Muscle layer of colon (tissue), 2 donors: ENCODE results near the gene PLXNA2.

ENCODE experiments used
- H3K27ac ChIP-seq: one replicate; pipeline ENCODE4 v1.7.0; 2013; ENCODE audit warnings: low read depth, mild to moderate bottlenecking, low read length, moderate library complexity
- H3K27me3 ChIP-seq, 2 donors: one replicate each; pipeline ENCODE4 v1.7.0; 2013; ENCODE audit warnings: low read length in 2 of 2, mild to moderate bottlenecking in 2 of 2; ENCODE audit not compliant: insufficient read depth in 2 of 2, control insufficient read depth in 1 of 2
- H3K36me3 ChIP-seq: one replicate; pipeline ENCODE4 v1.7.0; 2013; ENCODE audit warnings: mild to moderate bottlenecking, low read length; ENCODE audit not compliant: insufficient read depth
- H3K4me1 ChIP-seq: one replicate; pipeline ENCODE4 v1.7.0; 2013; ENCODE audit warnings: mild to moderate bottlenecking, low read length; ENCODE audit not compliant: insufficient read depth
- H3K4me3 ChIP-seq, 2 donors: one replicate each; pipeline ENCODE4 v1.7.0; 2013; ENCODE audit warnings: low read length in 2 of 2, low read depth in 1 of 2, mild to moderate bottlenecking in 1 of 2, moderate library complexity in 1 of 2
- H3K9ac ChIP-seq: one replicate; pipeline ENCODE4 v1.7.0; 2013; ENCODE audit warnings: low read length
- H3K9me3 ChIP-seq: one replicate; pipeline ENCODE4 v1.7.0; 2013; ENCODE audit warnings: mild to moderate bottlenecking, low read length
- donor health status: abdominal sarcoma.
- donor health status: Adenocarcinoma of cecum.

PLXNA2 gene

DNA sequence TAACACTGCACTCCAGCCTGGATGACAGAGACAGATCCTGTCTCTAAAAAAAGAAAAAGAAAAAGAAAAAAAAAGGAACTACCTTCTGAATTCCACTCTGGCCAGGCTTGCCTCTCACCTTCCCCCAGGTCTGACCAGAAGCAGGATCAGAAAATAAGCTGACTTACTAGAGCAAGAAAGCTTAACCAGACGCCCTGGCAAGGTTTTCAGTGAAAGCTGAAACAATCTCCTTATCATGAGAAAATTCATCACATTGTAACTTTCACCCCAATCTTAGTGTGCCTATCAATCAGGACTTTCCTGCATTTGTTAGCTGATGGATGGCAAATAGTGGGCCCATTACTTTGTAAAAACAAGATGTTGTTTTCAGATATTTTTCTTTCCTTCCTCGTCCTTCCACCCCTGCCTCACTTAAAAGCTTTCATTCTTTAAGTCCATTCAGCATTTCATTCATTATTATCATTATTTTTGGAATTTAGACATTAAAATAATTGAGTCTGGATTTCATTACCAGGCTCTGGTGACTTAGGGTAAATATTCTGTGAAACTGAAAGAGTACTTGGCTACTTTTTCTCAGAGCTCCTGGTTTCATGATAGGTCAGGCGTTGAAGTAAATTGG, 236.8 kb downstream of the PLXNA2 start:
- Histone ChIP-seq H3K27me3 (no peaks in the 10 kb centered on the region), H3K36me3 (no peaks in the 10 kb centered on the region), H3K4me3 (no peak overlapping the region), H3K4me1 (no peaks in the 10 kb centered on the region), H3K9ac (no peak overlapping the region), H3K27ac (no peak overlapping the region), H3K9me3 (no peaks in the 10 kb centered on the region)

DNA sequence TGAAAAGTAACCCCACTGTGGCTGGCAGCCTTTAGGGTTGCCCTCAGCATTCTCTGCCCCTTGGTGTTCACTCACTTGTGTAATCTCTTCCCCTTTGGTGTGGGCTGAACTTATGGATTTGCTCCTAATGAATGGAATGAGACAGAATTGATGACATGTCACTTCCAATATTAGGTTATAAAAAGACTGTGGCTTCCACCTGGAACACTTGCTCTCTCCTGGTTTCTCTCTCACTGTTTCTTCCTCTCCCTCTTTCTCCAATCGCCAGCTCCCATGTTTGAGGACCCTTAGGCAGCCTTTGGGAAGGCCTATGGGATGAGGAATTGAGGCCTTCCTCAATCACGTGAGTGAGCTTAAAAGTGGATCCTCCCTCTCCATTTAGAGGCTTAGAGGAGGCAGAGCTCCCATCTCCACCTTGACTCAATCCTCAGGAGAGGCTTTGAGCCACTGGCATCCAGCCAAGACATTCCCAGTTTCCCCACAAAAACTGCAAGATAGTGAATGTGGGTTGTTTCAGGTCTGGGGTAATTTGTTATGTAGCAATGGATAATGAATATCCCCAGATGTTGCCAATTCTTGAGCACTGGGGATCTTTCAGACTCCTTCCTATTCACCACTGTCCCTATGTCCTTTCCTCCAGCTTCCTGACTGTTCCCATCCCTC, 237.8 kb downstream of the PLXNA2 start:
- Histone ChIP-seq H3K4me1 (no peaks in the 10 kb centered on the region), H3K27ac (no peak overlapping the region), H3K9me3 (no peaks in the 10 kb centered on the region), H3K27me3 (no peaks in the 10 kb centered on the region), H3K36me3 (no peaks in the 10 kb centered on the region), H3K9ac (no peak overlapping the region), H3K4me3 (no peak overlapping the region)

GRCh38 chr1:208004851-208005250, 239.3 kb downstream of the PLXNA2 start:
- H3K27me3 ChIP-seq, result no peaks in the 10 kb centered on the region
- no peak overlapping the region for H3K4me3 ChIP-seq
- H3K27ac ChIP-seq, result no peak overlapping the region
- H3K9me3 ChIP-seq, result no peaks in the 10 kb centered on the region
- no peaks in the 10 kb centered on the region for H3K4me1 ChIP-seq
- no peaks in the 10 kb centered on the region for H3K36me3 ChIP-seq
- H3K9ac ChIP-seq, result no peak overlapping the region

DNA sequence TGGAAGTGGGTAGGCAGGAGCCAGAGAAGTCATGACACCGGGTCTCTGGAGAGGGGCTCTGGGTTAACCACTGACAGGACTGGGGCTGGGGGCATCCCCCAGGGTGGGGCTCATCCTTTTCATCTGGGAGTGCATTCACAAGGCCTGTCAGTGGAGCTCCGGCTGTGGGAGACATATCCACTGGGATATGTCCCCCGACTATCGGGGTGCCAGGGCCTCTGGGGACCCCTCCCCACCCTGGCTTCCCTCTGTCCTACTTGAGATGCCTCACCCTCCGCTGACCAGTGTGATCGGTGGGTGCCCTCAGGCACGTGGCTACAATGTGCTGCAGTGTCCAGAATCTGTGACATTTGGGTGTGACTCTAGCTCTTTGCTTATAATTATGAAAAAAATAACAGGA, 240.9 kb downstream of the PLXNA2 start:
- H3K36me3 ChIP-seq, result no peaks in the 10 kb centered on the region
- no peak overlapping the region for H3K9ac ChIP-seq
- H3K4me1 ChIP-seq, result no peaks in the 10 kb centered on the region
- no peak overlapping the region for H3K4me3 ChIP-seq
- no peak overlapping the region for H3K27ac ChIP-seq
- H3K9me3 ChIP-seq, result no peaks in the 10 kb centered on the region
- H3K27me3 ChIP-seq, result no peaks in the 10 kb centered on the region

GRCh38 chr1:208002672-208003071, 241.5 kb downstream of the PLXNA2 start:
- no peak overlapping the region for H3K4me3 ChIP-seq
- H3K9ac ChIP-seq, result no peak overlapping the region
- H3K27me3 ChIP-seq, result no peaks in the 10 kb centered on the region
- H3K4me1 ChIP-seq, result no peaks in the 10 kb centered on the region
- no peak overlapping the region for H3K27ac ChIP-seq
- H3K36me3 ChIP-seq, result no peaks in the 10 kb centered on the region
- H3K9me3 ChIP-seq, result no peaks in the 10 kb centered on the region

GRCh38 chr1:208002078-208002477, 242.1 kb downstream of the PLXNA2 start:
- H3K27me3 ChIP-seq, result no peaks in the 10 kb centered on the region
- no peaks in the 10 kb centered on the region for H3K4me1 ChIP-seq
- no peak overlapping the region for H3K9ac ChIP-seq
- no peaks in the 10 kb centered on the region for H3K36me3 ChIP-seq
- H3K27ac ChIP-seq, result no peak overlapping the region
- no peak overlapping the region for H3K4me3 ChIP-seq
- no peaks in the 10 kb centered on the region for H3K9me3 ChIP-seq

- H3K9ac ChIP-seq, result no peak overlapping the region
- H3K36me3 ChIP-seq, result no peaks in the 10 kb centered on the region
- H3K9me3 ChIP-seq, result no peaks in the 10 kb centered on the region
- H3K4me3 ChIP-seq, result no peak overlapping the region
- H3K27me3 ChIP-seq, result no peaks in the 10 kb centered on the region
- H3K4me1 ChIP-seq, result no peaks in the 10 kb centered on the region
- H3K27ac ChIP-seq, result no peak overlapping the region
Measured at GRCh38 chr1:208000504-208000903, 243.7 kb downstream of the PLXNA2 start.

DNA sequence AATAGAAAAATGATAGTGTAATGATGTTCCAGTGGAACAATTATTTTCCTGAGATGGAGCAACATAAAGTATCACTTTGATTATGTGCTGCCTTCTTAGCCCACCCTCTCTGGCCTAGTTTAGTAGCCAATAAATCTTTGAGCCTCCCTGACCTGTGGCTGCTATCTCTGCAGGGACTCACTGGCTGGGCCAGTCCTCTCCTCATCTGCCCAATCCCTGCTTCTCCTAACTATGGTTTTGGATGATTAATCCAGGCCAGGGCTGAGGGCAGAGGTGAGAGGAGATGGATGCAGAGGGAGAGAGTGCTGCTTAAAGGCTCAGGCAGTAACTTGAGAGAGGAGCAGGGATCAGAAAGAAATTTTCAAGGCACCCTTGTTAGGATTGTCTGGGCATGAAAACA, 244.2 kb downstream of the PLXNA2 start:
- no peak overlapping the region for H3K4me3 ChIP-seq
- no peaks in the 10 kb centered on the region for H3K9me3 ChIP-seq
- no peak overlapping the region for H3K27ac ChIP-seq
- no peaks in the 10 kb centered on the region for H3K36me3 ChIP-seq
- no peaks in the 10 kb centered on the region for H3K27me3 ChIP-seq
- H3K9ac ChIP-seq, result no peak overlapping the region
- H3K4me1 ChIP-seq, result no peaks in the 10 kb centered on the region

- H3K4me1 ChIP-seq, result no peaks in the 10 kb centered on the region
- H3K36me3 ChIP-seq, result no peaks in the 10 kb centered on the region
- H3K27ac ChIP-seq, result no peak overlapping the region
- H3K27me3 ChIP-seq, result no peaks in the 10 kb centered on the region
- no peak overlapping the region for H3K9ac ChIP-seq
- H3K9me3 ChIP-seq, result no peaks in the 10 kb centered on the region
- no peak overlapping the region for H3K4me3 ChIP-seq
Measured at GRCh38 chr1:207999274-207999915, 244.8 kb downstream of the PLXNA2 start.

DNA sequence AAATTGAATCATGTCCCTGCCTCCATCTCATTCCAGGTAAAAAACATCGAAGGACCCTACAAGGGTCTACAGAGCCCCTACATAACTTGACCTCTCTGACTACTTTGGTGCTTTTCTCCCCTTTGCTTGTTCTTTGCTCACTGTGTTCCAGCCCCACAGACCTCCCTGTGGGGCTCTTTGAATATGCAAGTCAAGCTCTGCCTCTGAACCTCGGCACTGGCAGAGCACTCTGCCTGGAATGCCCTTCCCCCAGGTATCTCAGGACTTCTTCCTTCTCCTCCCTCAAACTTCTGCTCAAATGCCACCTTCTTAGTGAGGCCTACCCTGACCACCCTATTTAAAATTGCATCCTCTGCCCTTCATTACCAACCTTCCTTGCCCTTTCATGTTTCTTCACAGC, 245.5 kb downstream of the PLXNA2 start:
- Histone ChIP-seq H3K9me3 (no peaks in the 10 kb centered on the region), H3K27ac (no peak overlapping the region), H3K9ac (no peak overlapping the region), H3K4me3 (no peak overlapping the region), H3K27me3 (no peaks in the 10 kb centered on the region), H3K36me3 (no peaks in the 10 kb centered on the region), H3K4me1 (no peaks in the 10 kb centered on the region)

DNA sequence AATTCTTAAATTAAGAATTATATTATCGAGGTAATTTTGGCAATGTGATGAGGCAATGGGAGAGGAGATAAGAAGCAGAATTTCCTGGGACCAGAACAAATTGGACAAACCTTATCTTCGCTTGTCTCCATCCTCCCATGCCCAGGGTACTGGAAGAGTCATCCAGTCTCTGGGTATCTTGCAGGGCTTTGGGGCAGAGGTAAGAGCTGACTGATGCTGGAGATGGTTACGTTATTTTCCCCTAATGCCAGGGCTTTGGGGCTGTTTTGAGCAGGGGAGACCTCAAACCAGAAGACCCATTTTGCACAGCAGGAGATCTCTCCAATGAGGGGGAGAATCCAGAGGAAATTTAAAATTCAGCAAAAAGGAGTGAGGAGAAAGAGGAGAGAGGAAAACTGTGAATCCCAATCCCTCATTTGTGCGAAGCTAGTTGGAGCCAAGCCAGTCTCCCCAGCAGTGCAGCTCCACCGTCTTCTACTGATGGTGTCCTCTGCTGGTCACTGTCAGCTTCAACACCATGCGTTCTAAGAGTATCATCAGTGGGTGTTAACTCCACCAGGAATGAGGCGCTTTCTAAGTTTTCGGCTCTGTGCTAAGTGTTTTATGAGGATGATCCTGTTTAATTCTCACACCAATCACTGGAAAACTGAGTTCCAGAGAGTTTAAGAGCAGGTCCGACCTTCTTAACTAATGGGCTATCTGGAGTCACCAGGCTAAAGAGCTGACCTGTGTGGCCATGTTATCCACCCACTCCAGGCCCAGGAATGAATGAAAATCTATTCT, 246.5 kb downstream of the PLXNA2 start:
- Histone ChIP-seq H3K9me3 (no peaks in the 10 kb centered on the region), H3K27ac (no peak overlapping the region), H3K9ac (no peak overlapping the region), H3K36me3 (no peaks in the 10 kb centered on the region), H3K4me3 (no peak overlapping the region), H3K27me3 (no peaks in the 10 kb centered on the region), H3K4me1 (no peaks in the 10 kb centered on the region)
